NCI-H187 treated with DMSO at 0.1 percent for 48 hours (cell line): ENCODE measurements around the gene GLP2R.
"Not testable (repeated sequence)": the region's sequence is repeated elsewhere in the genome, so short reads cannot be mapped to it uniquely, and the experiment has no call there.

Experiments
- DNase-seq: peaks from one replicate; lab custom pipeline; 2025; lab: John Stamatoyannopoulos, UW

GLP2R gene

GRCh38 chr17:9825641-9826150 lies at the start of gene GLP2R:
Gene GLP2R (plus strand): TSS chr17:9825924. CDS start chr17:9826064, 140 bp downstream.
- DNase-seq, result no peak

- DNase-seq, result no peak
Measured at GRCh38 chr17:9776911-9777310, 48.8 kb upstream of the GLP2R start.

GRCh38 chr17:9780552-9780951 lies 45.2 kb upstream of the GLP2R start:
- DNase-seq, result no peak

- no peak for DNase-seq
Measured at GRCh38 chr17:9783050-9783449, 42.7 kb upstream of the GLP2R start.

GRCh38 chr17:9783465-9783864 lies 42.3 kb upstream of the GLP2R start:
- not testable (repeated sequence) for DNase-seq

GRCh38 chr17:9784544-9784943 lies 41.2 kb upstream of the GLP2R start:
- no peak for DNase-seq

- DNase-seq, result no peak
Measured at GRCh38 chr17:9788601-9789000, 37.1 kb upstream of the GLP2R start.

- no peak for DNase-seq
Measured at GRCh38 chr17:9790316-9790715, 35.4 kb upstream of the GLP2R start.

GRCh38 chr17:9790889-9791876 lies 34.5 kb upstream of the GLP2R start, which contains the start of gene DHRS7C:
Gene DHRS7C (minus strand): TSS chr17:9791592. CDS start chr17:9791284, 308 bp downstream.
- DNase-seq, result no peak

- DNase-seq, result no peak
Measured at GRCh38 chr17:9792181-9792840, 33.4 kb upstream of the GLP2R start.

- no peak for DNase-seq
Measured at GRCh38 chr17:9798008-9798407, 27.7 kb upstream of the GLP2R start.

GRCh38 chr17:9798724-9799123 lies 27.0 kb upstream of the GLP2R start:
- no peak for DNase-seq

GRCh38 chr17:9801505-9801904 lies 24.2 kb upstream of the GLP2R start:
- DNase-seq, result no peak

- no peak for DNase-seq
Measured at GRCh38 chr17:9802294-9802693, 23.4 kb upstream of the GLP2R start.

GRCh38 chr17:9802697-9803096 lies 23.0 kb upstream of the GLP2R start:
- DNase-seq, result no peak

- no peak for DNase-seq
Measured at GRCh38 chr17:9805769-9806168, 20.0 kb upstream of the GLP2R start.

- DNase-seq, result no peak
Measured at GRCh38 chr17:9806699-9807098, 19.0 kb upstream of the GLP2R start.

GRCh38 chr17:9809409-9809808 lies 16.3 kb upstream of the GLP2R start:
- DNase-seq, result no peak

GRCh38 chr17:9810100-9810949 lies 15.4 kb upstream of the GLP2R start:
- no peak for DNase-seq

GRCh38 chr17:9811086-9811485 lies 14.6 kb upstream of the GLP2R start:
- DNase-seq, result no peak

- DNase-seq, result no peak
Measured at GRCh38 chr17:9811537-9811936, 14.2 kb upstream of the GLP2R start.

GRCh38 chr17:9813166-9813565 lies 12.6 kb upstream of the GLP2R start:
- DNase-seq, result no peak
